ENCODE measurements around the gene BACH2.

DNA sequence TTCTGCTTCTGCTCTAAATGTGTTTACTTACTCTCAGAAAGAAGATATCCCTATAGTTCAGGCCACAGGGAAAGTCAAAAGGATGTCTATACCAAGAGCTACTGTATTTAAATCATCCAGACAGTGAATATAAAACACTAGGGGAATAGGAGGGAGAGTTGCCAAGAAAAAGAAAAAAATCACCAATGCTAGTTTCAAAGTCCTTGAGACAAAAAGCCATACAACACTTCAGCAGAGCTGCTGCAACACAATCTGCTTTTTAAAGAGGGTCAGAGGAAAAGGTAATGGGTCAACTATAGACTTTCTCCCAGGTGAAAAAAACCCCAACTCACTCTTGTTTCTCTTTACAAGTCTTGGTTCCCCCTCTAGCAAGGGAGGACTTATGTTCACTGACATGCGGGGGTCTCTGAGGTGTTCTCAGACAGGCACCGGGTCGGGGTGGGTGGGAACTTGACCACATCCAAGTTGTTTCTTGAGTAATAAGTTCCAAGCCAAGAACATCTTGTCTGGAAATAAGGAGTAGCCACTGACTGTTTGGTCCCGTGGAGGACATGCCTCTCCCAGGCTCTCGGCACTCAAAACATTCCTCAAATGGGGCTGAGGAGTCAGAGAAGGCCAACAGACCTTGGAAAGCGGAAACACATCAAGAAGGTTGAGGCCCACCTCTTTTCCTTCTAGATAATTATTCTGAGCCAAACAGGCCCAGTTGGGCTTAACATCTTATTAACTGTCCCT, 354.7 kb downstream of the BACH2 start:
- TF ChIP-seq, protein P1, sequence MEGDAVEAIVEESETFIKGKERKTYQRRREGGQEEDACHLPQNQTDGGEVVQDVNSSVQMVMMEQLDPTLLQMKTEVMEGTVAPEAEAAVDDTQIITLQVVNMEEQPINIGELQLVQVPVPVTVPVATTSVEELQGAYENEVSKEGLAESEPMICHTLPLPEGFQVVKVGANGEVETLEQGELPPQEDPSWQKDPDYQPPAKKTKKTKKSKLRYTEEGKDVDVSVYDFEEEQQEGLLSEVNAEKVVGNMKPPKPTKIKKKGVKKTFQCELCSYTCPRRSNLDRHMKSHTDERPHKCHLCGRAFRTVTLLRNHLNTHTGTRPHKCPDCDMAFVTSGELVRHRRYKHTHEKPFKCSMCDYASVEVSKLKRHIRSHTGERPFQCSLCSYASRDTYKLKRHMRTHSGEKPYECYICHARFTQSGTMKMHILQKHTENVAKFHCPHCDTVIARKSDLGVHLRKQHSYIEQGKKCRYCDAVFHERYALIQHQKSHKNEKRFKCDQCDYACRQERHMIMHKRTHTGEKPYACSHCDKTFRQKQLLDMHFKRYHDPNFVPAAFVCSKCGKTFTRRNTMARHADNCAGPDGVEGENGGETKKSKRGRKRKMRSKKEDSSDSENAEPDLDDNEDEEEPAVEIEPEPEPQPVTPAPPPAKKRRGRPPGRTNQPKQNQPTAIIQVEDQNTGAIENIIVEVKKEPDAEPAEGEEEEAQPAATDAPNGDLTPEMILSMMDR (IDR thresholded peaks at IDR 0.05), result no peak
- TF ChIP-seq POLR2AphosphoS5 (IDR thresholded peaks at IDR 0.05; ENCODE audit: insufficient read depth in 1 of 2, low read depth in 1 of 2), result no peak
